Colonic mucosa (tissue), 4 donors: Measurements from ENCODE around the gene CMTM1. TPM values are rescaled to one million over a fixed set of nuclear protein-coding genes. Genes with fewer than 3 reads are reported as not detected.

ENCODE experiments used
- DNase-seq: peaks from one replicate; pipeline ENCODE4 v3.0.0-alpha.2; 2020
- H3K27ac ChIP-seq: fragments of 200-600 bp; one replicate; pipeline ENCODE4 v1.8.0; 2021
- H3K27me3 ChIP-seq: fragments of 200-600 bp; one replicate; pipeline ENCODE4 v1.8.0; 2021
- H3K36me3 ChIP-seq: fragments of 200-600 bp; one replicate; pipeline ENCODE4 v1.8.0; 2021
- H3K4me1 ChIP-seq: fragments of 200-600 bp; one replicate; pipeline ENCODE4 v1.8.0; 2021; ENCODE audit warnings: mild to moderate bottlenecking
- H3K4me3 ChIP-seq: fragments of 200-600 bp; one replicate; pipeline ENCODE4 v1.8.0; 2021
- H3K9ac ChIP-seq, 2 donors: one replicate each; pipeline ENCODE4 v1.7.0; 2013; ENCODE audit warnings: control low read depth in 2 of 2, low read depth in 2 of 2, low read length in 2 of 2
- H3K9me3 ChIP-seq: fragments of 200-600 bp; one replicate; pipeline ENCODE4 v1.8.0; 2021
- CTCF ChIP-seq: fragments of 200-600 bp; IDR thresholded peaks from one replicate; pipeline ENCODE4 v1.8.0; 2022; ENCODE audit warnings: antibody characterized with exemption, mild to moderate bottlenecking
- intact Hi-C: fragments of 100-400 bp; cut with DNase I; formaldehyde crosslinking; loops from one replicate; pipeline ENCODE4 v1.14.1; 2022
- total RNA-seq, 2 donors: library from RNA; stranded (reverse); fragmentation: NEBNext Ultra II Directional in 1 of 2; extraction: Animal tissue kit (Norgen Biotek cat#: 25700) in 1 of 2; gene quantifications; one replicate each; pipeline ENCODE4 v1.2.1, GENCODE V29; 2021
- donor health status: healthy.
- donor health status: DM: no; HTN: no; CAD: no.
- donor health status: DM: no; HTN: no; CAD: no.

CMTM1 gene
- total RNA-seq, 2 donors from 2014 or later: 5.1 to 9.4 TPM

- DNase-seq: no peak
- intact Hi-C loops: loop anchor here (5.0 kb wide), 1 partner anchor 35 kb away; no protein-coding TSS in a partner anchor
- no peak for TF ChIP-seq CTCF
- Histone ChIP-seq H3K27me3 (no peaks in the 10 kb centered on the region), H3K9me3 (no peaks in the 10 kb centered on the region), H3K4me3 (peak overlapping the region; percentile 55), H3K9ac (peak overlapping the region; percentile 76 to 78), H3K4me1 (peaks cover 5% of the 10 kb centered on the region), H3K27ac (peak overlapping the region; percentile 86), H3K36me3 (no peaks in the 10 kb centered on the region)
Observed at GRCh38 chr16:66551788-66552285, 14.4 kb upstream of the CMTM1 start.

DNA sequence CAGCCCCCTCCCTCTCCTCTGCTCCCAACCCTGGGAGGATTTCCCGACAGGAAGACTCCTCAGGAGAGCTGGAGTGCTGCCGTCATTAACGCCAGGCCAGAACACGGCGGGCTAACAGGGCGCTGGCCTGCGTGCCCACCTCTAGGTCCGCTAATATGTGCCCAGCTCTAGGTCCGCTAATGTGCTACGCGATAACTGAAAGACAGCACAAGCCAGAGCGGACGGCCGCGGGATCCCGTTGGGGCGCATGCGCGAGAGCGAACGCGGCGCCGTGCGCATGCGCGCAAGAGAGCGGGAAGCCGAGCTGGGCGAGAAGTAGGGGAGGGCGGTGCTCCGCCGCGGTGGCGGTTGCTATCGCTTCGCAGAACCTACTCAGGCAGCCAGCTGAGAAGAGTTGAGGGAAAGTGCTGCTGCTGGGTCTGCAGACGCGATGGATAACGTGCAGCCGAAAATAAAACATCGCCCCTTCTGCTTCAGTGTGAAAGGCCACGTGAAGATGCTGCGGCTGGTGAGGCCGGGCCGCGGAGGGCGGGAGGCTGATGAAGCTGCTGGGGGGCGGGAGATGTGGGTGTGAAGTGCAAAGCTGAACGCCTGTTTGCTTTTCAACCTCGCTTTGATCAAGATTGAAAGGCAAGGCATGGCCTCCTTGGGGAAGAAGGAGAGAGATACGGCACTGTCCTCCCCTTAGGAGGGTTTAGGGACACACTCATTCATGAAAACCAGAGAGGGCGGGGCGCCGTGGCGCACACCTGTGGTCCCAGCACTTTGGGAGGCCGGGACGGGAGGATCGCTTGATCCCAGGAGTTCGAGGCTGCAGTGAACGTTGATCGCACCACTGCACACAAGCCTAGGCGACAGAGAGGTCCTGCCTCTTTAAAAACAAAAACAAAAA, 13.7 kb upstream of the CMTM1 start, which contains the start of gene CKLF:
Gene CKLF (plus strand): TSS at position 291 of the 892 bp plus-strand sequence. CDS start 140 bp downstream, at position 431.
- H3K36me3 ChIP-seq: no peaks in the 10 kb centered on the region
- peak within 1 kb of the TSS; percentile 86 for H3K27ac ChIP-seq
- H3K27me3 ChIP-seq: no peaks in the 10 kb centered on the region
- peak within 1 kb of the TSS; percentile 55 for H3K4me3 ChIP-seq
- no peak for TF ChIP-seq CTCF
- peak within 1 kb of the TSS; percentile 76 to 78 for H3K9ac ChIP-seq
- DNase-seq: peak; percentile 87
- H3K9me3 ChIP-seq: no peaks in the 10 kb centered on the region
- intact Hi-C loops: loop anchor here (5.0 kb wide), 1 partner anchor 35 kb away; no protein-coding TSS in a partner anchor
- H3K4me1 ChIP-seq: peaks cover 5% of the 10 kb centered on the region

DNA sequence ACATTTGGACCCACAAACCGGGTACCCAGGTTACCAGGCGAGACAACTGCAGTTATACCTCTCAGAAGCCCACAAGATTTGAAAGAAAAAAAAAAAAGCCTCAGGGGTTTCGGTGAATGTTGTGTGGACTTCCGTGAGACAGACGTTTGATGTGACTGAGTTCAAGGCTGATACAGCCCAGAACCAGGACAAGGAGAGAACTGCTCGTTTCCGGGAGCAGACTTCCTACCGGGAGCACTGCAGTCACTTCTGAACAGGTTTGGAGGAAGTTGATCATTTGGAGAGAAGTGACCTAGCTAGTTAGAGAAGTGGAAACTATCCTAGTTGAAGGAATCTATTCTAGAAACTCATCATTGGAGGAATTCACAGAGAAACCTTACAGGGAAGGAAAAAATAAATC, 13.0 kb upstream of the CMTM1 start:
- peak; percentile 56 for DNase-seq
- intact Hi-C loops: loop anchor here (5.0 kb wide), 1 partner anchor 36 kb away; no protein-coding TSS in a partner anchor

GRCh38 chr16:66554021-66554420, 12.2 kb upstream of the CMTM1 start:
- no peaks in the 10 kb centered on the region for H3K9me3 ChIP-seq
- peak overlapping the region; percentile 55 for H3K4me3 ChIP-seq
- intact Hi-C loops: loop anchor here (5.0 kb wide), 1 partner anchor 37 kb away; no protein-coding TSS in a partner anchor
- no peak overlapping the region for H3K9ac ChIP-seq
- H3K27ac ChIP-seq: peak overlapping the region; percentile 86
- TF ChIP-seq CTCF: no peak
- H3K36me3 ChIP-seq: no peaks in the 10 kb centered on the region
- peaks cover 5% of the 10 kb centered on the region for H3K4me1 ChIP-seq
- DNase-seq: no peak
- H3K27me3 ChIP-seq: no peaks in the 10 kb centered on the region

More for the DNA sequence above, 13.0 kb upstream of the CMTM1 start:
- H3K27me3 ChIP-seq: no peaks in the 10 kb centered on the region
- no peak for TF ChIP-seq CTCF
- H3K36me3 ChIP-seq: no peaks in the 10 kb centered on the region
- no peaks in the 10 kb centered on the region for H3K9me3 ChIP-seq
- peak overlapping the region; percentile 76 to 78 for H3K9ac ChIP-seq
- H3K4me3 ChIP-seq: peak overlapping the region; percentile 55
- H3K27ac ChIP-seq: peak overlapping the region; percentile 86
- peaks cover 5% of the 10 kb centered on the region for H3K4me1 ChIP-seq

DNA sequence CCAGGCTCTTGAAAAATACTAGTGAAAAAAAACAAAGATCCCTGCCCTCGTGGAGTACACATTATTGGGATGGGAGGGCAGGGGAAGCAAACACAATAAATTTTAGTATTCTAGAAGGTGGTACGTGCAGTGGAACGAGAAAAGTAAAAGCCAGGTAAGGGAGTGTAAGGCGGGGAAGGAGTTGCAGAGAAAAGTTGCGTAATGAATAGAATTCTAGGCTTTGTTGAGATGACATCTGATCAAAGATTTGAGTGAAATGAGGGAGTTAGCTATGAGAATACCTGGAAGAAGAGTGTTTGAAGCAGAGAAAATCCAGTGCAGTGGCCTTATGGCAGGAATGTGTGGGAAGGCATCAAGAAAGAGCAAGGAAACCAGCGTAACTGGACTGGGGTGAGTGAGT, 11.7 kb upstream of the CMTM1 start:
- no peak for TF ChIP-seq CTCF
- peaks cover 5% of the 10 kb centered on the region for H3K4me1 ChIP-seq
- peak overlapping the region; percentile 4 for H3K4me3 ChIP-seq

More for the DNA sequence above, 11.7 kb upstream of the CMTM1 start:
- no peak overlapping the region for H3K27ac ChIP-seq
- no peak overlapping the region for H3K9ac ChIP-seq
- H3K9me3 ChIP-seq: no peaks in the 10 kb centered on the region
- no peaks in the 10 kb centered on the region for H3K27me3 ChIP-seq
- intact Hi-C loops: loop anchor here (5.0 kb wide), 1 partner anchor 37 kb away; no protein-coding TSS in a partner anchor
- H3K36me3 ChIP-seq: no peaks in the 10 kb centered on the region
- DNase-seq: no peak
